ENCODE data around the gene TCAP.

- TF ChIP-seq POLR2AphosphoS5 (IDR thresholded peaks at IDR 0.05), result no peak
- TF ChIP-seq CTCF (IDR thresholded peaks at IDR 0.05; ENCODE audit: poor library complexity, severe bottlenecking), result no peak
- no peak for TF ChIP-seq EP300 (conservative IDR thresholded peaks at IDR 0.05; ENCODE audit: poor library complexity, severe bottlenecking)
- TF ChIP-seq EZH2 (IDR thresholded peaks at IDR 0.05; ENCODE audit: borderline replicate concordance, insufficient read depth, low read length, poor library complexity, severe bottlenecking), result no peak
These were observed 45.1 kb downstream of the TCAP start for GRCh38 chr17:39709998-39710964.

All from neural cell (in vitro differentiated cells).